NT2/D1 (cell line): ENCODE data around the gene HSPG2.

Source experiments
- DNase-seq: peaks from one replicate; pipeline ENCODE4 v3.0.0-alpha.2; 2011; ENCODE audit warnings: low read depth, low spot score
- H3K27me3 ChIP-seq: 2 replicates; pipeline ENCODE4 v1.6.0; 2011; ENCODE audit warnings: mild to moderate bottlenecking; ENCODE audit not compliant: insufficient read length, insufficient read depth
- H3K36me3 ChIP-seq: 2 replicates; pipeline ENCODE4 v1.6.1; 2011; ENCODE audit warnings: mild to moderate bottlenecking, low read length, mixed read lengths; ENCODE audit not compliant: insufficient read depth, insufficient read length
- H3K4me1 ChIP-seq: 2 replicates; pipeline ENCODE4 v1.5.1; 2011; ENCODE audit not compliant: insufficient read depth, insufficient read length
- H3K4me3 ChIP-seq: 2 replicates; pipeline ENCODE4 v1.5.1; 2011; ENCODE audit warnings: low read depth; ENCODE audit not compliant: insufficient read length
- H3K9ac ChIP-seq: 2 replicates; pipeline ENCODE4 v1.6.0; 2011; ENCODE audit warnings: low read depth; ENCODE audit not compliant: insufficient read length
- H3K9me3 ChIP-seq: 2 replicates; pipeline ENCODE4 v1.5.1; 2011; ENCODE audit warnings: mild to moderate bottlenecking, low read length; ENCODE audit not compliant: insufficient read depth
- SUZ12 ChIP-seq: IDR thresholded peaks from 2 replicates; pipeline ENCODE4 v1.6.1; 2011; ENCODE audit not compliant: insufficient read length, insufficient read depth; ENCODE audit errors: extremely low read depth
- YY1 ChIP-seq: IDR thresholded peaks from 2 replicates; pipeline ENCODE4 v1.6.1; 2011; ENCODE audit not compliant: insufficient read length, insufficient read depth
- ZNF274 ChIP-seq: IDR thresholded peaks from 2 replicates; pipeline ENCODE4 v1.6.1; 2011; ENCODE audit warnings: mild to moderate bottlenecking, low read depth, low read length

The HSPG2 gene

DNA sequence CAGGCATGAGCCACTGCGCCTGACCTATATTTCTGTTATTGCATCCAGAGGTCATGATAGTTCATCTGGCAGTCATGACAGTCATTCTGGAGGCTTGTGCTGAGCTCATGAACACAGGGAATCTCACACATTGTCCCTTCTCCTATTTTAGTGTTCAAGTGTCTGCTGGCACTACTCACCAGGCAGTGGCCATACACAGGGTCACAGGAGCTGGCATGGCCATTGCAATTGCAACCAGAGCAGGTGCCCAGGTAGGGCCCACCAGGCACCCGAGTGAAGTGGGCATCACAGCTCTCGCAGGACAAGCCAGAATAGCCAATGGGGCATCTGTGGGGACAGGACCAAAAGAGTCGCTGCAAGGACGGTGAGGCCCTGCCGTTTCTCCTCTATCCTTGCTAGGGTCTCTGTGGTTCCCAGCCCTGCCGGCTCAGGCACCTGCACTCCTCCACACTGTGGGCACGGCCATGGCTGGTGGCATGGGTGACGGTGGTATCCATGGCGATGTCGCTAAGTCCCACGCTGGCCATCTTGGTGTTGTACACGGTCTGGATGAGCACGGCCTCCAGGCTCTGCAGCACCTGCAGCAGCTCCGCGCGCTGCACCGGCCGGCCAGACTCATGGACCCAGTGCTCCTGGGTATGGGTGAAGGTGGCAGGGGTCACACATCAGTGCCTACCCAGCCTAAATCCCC is 57.0 kb downstream of the HSPG2 start:
- no peak overlapping the region for H3K4me3 ChIP-seq
- no peaks in the 10 kb centered on the region for H3K27me3 ChIP-seq
- no peak overlapping the region for H3K9ac ChIP-seq
- no peak for DNase-seq
- H3K36me3 ChIP-seq = peaks cover 82% of the 10 kb centered on the region
- TF ChIP-seq SUZ12 (no peak), ZNF274 (no peak), YY1 (no peak)
- H3K9me3 ChIP-seq = no peaks in the 10 kb centered on the region
- H3K4me1 ChIP-seq = no peaks in the 10 kb centered on the region

- H3K4me3 ChIP-seq = no peak overlapping the region
- no peak for TF ChIP-seq SUZ12
- no peak for TF ChIP-seq YY1
- no peak overlapping the region for H3K9ac ChIP-seq
- H3K4me1 ChIP-seq = no peaks in the 10 kb centered on the region
- H3K9me3 ChIP-seq = no peaks in the 10 kb centered on the region
- no peaks in the 10 kb centered on the region for H3K27me3 ChIP-seq
- DNase-seq = no peak
- peaks cover 82% of the 10 kb centered on the region for H3K36me3 ChIP-seq
Observed at GRCh38 chr1:21878840-21879478, 58.2 kb downstream of the HSPG2 start.

DNA sequence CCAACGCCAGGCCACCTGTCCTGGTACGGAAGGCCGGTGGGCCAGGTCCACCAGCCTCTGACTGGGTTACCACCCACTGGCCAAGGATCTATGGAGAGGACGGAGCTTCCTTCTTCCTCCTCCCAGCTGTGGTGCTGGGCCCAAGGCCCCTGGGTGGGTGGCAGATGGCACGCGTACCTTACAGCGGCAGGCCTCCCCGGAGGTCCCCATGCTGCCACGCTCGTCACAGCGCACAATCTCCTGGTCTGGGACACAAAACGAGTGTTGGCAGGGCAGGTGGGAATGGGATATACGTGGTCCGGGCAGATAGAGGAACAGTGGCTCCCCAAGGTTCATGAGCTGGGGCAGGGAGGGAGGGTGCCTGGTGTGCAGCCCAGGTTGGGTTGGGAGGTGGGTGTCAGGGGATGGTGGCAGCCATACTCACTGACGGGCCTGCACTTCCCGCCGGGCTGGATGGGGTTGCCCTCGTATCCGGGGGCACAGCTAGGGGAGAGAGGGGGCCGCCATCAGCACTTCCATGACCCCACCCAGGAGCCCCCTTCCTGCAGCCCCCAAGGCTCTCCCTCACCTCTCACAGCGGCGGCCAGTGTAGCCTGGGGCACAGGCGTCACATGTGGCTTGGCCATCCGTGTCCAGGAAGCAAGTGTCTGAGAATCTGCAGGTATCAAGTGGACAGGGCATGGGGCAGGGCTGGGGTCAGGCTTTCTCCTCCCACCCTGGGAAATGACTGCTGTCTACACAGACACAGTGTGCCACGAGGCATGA is 58.9 kb downstream of the HSPG2 start:
- Histone ChIP-seq H3K4me3 (no peak overlapping the region), H3K9ac (no peak overlapping the region), H3K4me1 (no peaks in the 10 kb centered on the region), H3K27me3 (no peaks in the 10 kb centered on the region), H3K9me3 (no peaks in the 10 kb centered on the region), H3K36me3 (peaks cover 85% of the 10 kb centered on the region)
- TF ChIP-seq YY1 (no peak), ZNF274 (no peak), SUZ12 (no peak)
- no peak for DNase-seq

- no peaks in the 10 kb centered on the region for H3K4me1 ChIP-seq
- peaks cover 89% of the 10 kb centered on the region for H3K36me3 ChIP-seq
- no peaks in the 10 kb centered on the region for H3K9me3 ChIP-seq
- H3K9ac ChIP-seq = no peak overlapping the region
- H3K4me3 ChIP-seq = no peak overlapping the region
- DNase-seq = no peak
- no peaks in the 10 kb centered on the region for H3K27me3 ChIP-seq
- TF ChIP-seq SUZ12 (no peak), YY1 (no peak), ZNF274 (no peak)
Observed at GRCh38 chr1:21876267-21876666, 60.8 kb downstream of the HSPG2 start.

- no peak overlapping the region for H3K4me3 ChIP-seq
- no peaks in the 10 kb centered on the region for H3K27me3 ChIP-seq
- H3K4me1 ChIP-seq = no peaks in the 10 kb centered on the region
- TF ChIP-seq SUZ12 = no peak
- TF ChIP-seq ZNF274 = no peak
- TF ChIP-seq YY1 = no peak
- H3K9me3 ChIP-seq = no peaks in the 10 kb centered on the region
- no peak for DNase-seq
- H3K36me3 ChIP-seq = peaks cover 86% of the 10 kb centered on the region
- no peak overlapping the region for H3K9ac ChIP-seq
Observed at GRCh38 chr1:21875621-21876063, 61.5 kb downstream of the HSPG2 start.

GRCh38 chr1:21874778-21875547 is 62.1 kb downstream of the HSPG2 start:
- Histone ChIP-seq H3K27me3 (no peaks in the 10 kb centered on the region), H3K9ac (no peak overlapping the region), H3K36me3 (peaks cover 86% of the 10 kb centered on the region), H3K4me3 (no peak overlapping the region), H3K4me1 (no peaks in the 10 kb centered on the region), H3K9me3 (no peaks in the 10 kb centered on the region)
- DNase-seq = no peak
- no peak for TF ChIP-seq ZNF274
- TF ChIP-seq SUZ12 = no peak
- no peak for TF ChIP-seq YY1

GRCh38 chr1:21874328-21874727 is 62.8 kb downstream of the HSPG2 start:
- H3K36me3 ChIP-seq = peaks cover 88% of the 10 kb centered on the region

More at GRCh38 chr1:21874328-21874727, 62.8 kb downstream of the HSPG2 start:
- no peaks in the 10 kb centered on the region for H3K4me1 ChIP-seq
- H3K4me3 ChIP-seq = no peak overlapping the region
- no peak for DNase-seq
- H3K9me3 ChIP-seq = no peaks in the 10 kb centered on the region
- H3K9ac ChIP-seq = no peak overlapping the region
- no peaks in the 10 kb centered on the region for H3K27me3 ChIP-seq
- TF ChIP-seq SUZ12 = no peak
- no peak for TF ChIP-seq YY1
- no peak for TF ChIP-seq ZNF274
